CD4-positive, alpha-beta T cell treated with Interleukin-4 for 1 hour (primary cell): ENCODE results near the gene PIGM.
A peak's percentile ranks its signal among the peaks of the same experiment; 100 is the strongest.

Experiments used
- DNase-seq, 2 donors: peaks; one replicate each; pipeline ENCODE4 v3.0.0-alpha.2; 2020 to 2022

The PIGM gene

DNA sequence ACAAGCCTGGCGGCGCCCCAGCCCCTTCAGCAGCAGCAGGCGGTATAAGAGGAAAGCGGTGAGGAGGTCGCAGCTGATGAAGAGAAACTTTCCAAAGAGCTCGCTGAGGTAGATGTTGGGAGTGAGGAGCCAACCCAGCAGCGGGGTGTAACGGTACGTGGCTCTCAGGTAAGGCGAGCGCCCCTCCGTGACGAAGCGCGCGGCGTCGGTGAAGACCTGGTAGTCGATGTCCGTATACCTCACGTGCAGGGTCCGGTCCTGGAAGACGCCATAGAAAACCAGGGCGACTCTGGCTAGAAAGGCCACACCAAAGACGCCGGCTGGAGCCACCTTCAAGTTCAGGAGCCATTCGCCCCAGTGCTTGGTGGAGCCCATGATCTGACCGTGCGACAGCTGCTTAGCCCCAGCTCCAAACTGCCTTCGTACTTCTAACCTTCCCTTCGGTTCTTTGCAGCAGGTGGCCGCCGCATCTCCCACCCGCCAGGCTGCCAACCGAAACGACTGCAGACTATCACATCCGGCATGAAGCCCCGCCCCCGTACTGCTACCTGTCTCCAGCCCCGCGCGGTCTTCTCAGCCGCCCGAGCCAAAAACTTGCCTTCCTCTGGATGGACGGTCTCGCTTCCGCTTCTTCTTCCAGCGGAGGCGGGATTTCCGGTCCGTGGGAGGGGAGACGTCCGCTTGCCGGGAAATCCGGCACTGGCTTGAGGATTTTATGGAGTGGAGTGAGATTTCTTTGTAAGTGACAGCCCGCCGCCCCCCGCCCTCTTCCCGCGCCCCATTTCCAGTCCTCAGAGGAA is at the start of gene PIGM:
Gene PIGM (minus strand): TSS at position 626 of the 800 bp plus-strand sequence. CDS start 251 bp downstream, at position 375.
- peak; percentile 93 to 94 for DNase-seq

DNA sequence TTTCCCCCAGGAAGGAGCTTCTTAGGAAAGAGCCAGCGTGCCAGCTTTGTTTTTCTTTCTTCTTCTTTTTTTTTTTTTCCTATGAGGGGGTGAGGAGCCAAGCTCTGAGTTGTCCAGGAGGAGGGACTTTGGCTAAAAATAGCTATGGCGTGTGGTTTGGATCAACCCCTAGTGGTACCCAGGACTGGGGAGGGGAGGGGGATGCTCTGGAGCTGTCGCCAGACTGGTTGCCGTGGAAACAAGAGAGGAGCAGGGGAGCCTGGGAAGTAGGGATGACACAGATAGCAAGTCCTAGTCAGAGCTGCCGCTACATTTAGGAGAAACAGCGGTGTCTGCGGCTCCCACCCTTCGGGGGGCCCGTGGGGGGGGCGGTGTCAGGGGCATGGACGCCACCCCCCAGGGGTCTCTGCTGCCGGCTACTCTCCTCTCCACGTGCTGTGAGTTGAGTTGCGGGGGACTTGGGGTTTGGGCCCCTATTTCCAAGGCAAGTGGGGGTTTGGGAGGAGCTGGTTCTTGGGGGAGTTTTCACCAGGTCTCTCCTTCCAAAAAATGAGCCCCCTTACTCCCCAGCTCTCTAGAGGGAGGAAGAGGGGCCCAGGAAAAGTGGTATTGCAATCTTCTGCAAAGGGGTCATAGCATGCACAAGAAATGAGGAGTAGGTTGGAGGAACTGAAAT is 49.6 kb upstream of the PIGM start, which contains the start of gene KCNJ9:
Gene KCNJ9 (plus strand): TSS at position 278 of the 676 bp plus-strand sequence. CDS start 2,493 bp downstream, outside the sequence.
- no peak for DNase-seq

DNA sequence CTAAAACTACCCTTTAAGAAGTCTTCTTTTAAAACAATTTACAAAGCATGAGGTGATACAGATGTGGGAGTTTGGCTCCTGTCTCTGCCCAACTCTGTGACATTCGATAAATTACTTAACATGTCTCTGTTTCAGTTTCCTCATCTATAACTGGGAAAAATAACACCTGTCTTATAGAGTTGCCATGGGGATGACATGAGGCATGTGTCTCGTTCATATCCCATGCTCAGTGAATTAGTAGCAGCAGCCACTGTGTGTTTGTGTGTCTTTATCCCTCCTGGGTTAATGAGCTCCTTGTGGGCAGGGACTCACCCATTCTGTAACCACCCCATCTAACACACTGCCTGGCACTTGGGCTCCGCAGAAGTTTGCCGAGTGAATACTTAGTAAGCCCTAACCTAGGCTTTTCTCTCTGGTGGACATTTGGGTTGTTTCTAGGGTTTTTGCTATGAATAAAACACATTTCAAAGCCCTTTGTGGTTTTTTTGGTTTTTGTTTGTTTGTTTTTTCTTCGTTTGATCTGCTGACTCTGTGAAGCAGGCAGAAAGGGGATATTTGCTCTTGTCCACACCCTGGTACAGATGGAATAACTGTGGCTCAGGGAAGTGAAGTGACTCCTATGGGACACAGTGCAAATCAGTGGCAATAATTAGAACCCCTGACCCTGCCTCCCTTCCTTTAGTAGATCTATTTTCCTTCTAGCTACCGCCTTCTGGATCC is 48.8 kb upstream of the PIGM start:
- no peak for DNase-seq

DNA sequence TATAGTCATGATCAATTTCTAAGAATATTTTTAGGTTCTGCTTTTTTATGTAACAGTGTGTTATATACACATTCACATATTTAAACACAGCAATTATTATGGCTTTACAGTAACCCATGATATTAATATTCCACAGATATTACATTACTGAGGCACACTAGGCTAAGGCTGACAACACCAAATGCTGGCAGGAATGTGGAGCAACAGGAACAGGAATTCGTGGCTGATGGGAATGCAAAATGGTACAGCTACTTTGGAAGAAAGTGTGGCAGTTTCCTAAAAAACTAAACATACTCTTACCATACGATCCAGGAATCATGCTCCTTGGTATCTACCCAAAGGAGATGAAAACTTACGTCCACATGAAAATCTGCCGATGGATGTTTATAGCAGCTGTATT is 47.7 kb upstream of the PIGM start:
- no peak for DNase-seq

DNA sequence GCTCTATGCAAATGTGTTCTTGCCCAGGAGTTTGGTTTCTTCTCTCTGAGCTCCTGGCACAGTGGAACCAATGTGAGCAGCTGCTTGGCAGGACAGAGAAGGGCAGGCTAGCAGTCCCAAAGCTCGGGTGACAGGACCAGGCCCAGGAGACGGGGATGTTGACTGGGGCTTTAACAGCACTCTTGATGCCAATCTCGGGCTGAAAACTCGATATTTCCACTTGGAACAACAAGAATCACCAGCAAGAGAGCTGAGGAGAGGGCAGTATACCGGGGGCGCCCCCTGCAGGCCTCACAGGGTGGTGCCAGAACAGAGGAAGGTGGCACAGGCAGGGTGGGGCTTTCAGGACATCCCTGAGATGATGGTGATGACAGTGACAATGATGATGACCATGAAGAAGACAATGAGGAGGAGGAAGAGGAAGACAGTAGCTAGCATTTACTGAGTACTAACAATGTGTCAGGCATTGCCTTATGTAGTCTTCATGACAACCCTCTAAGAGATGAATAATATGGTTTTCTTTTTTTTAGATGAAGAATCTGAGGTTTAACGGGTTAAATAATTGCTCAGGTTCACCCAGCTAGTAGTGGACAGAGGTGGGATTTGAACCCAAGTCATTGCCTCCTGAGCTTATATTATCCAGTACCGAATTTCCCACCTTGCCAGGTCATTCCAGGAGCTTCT is 46.9 kb upstream of the PIGM start:
- peak; percentile 61 to 64 for DNase-seq

GRCh38 chr1:160077486-160077885 is 45.7 kb upstream of the PIGM start:
- no peak for DNase-seq

DNA sequence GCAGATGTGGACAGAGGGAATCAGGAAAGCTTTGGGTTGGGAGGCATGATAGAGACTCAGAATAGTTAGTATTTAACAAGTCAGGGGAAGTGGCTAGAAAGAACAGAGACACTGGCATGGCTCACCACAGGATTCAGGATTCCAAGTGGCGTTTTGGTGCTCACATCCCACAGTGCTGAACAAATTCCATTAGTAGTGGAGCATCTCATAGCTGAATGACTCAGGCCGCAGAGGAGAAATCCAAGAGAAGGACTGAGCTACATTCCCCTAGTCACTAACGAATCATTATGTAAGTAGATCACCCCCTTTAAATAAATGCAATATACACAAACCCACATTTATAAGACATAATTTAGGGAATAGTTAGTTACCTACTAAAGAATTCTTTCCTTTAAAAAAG is 44.5 kb upstream of the PIGM start:
- no peak for DNase-seq

- DNase-seq = no peak
Observed at GRCh38 chr1:160075836-160076235, 44.0 kb upstream of the PIGM start.

DNA sequence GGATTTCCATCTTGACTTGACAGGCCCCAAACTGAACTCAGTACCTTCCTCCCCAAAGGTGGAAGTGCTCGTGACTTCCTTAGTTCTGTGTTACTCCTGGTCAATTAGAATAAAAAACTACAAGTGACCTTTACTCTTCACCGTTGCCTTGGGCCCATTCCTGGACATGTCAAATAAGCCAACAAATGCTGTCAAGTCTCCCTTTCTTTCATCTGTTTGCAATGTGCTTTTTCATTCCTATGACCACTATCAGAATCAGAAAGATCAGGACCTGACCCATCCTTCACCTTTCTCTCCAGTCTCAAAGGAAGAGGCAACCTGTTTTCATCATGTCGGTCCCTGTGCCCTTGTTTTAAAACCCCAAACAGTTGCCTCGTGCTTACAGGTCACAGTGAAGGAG is 43.1 kb upstream of the PIGM start:
- no peak for DNase-seq

GRCh38 chr1:160071289-160071688 is 39.5 kb upstream of the PIGM start:
- no peak for DNase-seq

GRCh38 chr1:160070243-160071163 is 38.7 kb upstream of the PIGM start:
- DNase-seq = peak; percentile 68 to 82

DNA sequence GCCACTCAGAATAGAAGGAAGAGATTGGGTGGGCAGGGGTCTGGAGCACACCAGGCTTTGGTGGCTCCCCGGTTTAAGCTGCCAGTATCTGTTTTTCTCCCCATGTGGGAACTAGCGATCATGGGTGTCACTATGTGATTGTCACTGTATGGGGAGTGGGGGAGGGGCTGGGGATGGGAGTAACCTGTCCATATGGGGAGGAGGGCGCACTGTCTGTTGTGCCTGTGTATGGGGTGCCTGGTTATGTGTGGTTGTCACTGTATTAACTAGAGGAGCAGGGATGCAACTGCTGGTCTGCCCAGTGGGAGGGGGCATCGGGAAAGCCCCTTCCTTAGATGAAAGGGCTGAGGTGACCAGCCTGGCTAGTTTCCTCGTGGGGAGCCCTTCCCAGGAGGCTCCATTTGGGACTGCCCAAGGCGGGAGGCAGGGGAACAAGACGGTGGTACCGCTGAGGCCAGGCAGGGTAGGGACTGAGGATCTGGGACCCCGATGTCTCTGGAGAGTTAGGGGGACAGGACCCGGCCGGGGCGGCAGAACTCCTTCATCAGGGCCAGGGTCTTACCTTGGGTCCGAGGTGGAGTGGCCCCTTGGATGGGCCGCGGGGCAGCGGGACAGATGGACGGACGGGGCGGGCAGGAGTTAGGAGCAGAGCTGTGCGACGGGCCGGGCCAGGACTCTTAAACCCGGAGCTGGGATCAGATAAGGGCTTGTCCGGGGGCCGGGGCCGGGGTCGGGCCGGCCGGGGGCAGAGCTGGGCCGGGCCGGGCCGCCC is 37.9 kb upstream of the PIGM start, which contains the start of gene KCNJ10:
Gene KCNJ10 (minus strand): TSS at position 701 of the 772 bp plus-strand sequence. CDS start 27,628 bp downstream, outside the sequence.
- no peak for DNase-seq

- no peak for DNase-seq
Observed at GRCh38 chr1:160068225-160068624, 36.4 kb upstream of the PIGM start.

DNA sequence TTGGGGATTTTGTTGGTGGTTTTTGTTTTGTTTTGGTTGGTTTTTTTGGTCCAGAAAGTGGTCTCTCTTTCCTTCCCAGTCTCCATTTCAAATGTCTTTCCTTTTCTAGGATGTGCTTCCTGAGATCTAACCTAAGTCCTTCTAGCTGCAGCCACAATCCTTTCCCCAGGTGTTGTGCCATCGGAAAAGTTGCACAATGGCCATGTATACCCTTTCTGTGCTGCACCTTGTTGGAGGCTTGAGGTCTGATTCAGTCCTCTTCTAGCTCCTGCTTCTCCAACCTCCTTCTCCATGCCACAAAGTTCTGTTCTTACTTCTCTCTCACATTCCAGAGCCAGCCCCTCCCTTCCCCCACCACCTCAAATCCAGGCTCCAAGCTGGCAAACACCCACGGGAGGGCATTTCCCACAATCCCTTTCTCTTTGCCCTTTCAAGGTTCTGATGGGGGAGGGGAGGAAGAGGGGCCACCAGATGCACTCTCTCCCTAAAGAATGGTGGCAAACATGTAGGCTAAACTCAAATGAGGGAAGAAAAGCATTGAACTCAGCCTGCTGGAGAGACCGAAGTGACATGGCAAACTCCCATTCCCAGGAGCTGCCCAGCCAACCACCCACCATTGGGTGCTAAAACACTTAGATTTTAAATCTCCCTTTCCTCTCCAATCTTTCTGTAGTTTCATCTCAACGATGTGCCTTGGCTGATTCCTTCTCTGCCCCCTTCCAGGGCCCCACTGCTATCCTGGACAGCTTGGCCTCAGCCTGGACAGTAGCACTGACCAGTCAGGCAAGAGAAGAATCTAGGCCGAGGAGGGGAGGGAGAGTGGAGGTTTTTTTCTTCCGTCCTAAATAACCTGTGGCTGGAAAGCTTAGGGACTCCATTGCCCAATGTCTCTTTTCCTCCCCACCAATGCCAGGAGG is 35.3 kb upstream of the PIGM start:
- no peak for DNase-seq

DNA sequence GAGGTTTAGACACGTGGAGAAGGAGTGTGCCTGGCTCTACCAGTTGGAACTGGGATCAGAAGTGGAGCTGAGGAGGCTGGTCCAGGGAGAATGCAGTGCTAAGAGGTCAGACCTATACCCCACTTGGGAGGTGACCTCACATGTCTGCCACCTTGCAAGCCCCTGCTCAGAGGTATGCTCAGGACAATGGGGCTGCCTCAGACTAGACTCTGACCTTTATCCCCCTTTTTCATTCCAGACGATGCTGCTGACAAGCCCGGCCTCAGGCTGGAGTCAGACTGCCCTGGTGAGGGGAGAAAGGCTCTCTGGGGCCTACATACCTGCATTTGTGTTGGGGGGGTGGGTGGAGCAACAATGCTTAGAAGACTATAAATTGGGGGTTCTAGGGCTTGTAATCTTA is 33.0 kb upstream of the PIGM start:
- DNase-seq = no peak

DNA sequence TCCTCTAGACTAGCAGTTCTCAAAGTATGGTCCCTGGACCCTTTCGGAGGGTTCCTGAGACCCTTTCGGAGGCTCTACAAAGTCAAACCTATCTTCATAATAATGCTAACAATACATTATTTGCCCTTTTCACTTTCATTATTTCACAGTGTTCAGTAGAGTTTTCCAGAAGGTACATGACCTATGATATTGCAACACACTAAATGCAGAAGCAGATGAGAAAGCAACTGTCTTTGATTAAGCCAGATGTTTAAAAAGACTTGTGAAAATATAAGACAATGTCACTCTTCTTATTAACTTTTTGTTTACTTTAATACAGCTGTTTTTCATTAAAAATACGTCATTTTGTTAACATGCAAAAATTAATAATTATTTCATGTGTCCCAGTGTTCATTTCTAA is 32.4 kb upstream of the PIGM start:
- no peak for DNase-seq

DNA sequence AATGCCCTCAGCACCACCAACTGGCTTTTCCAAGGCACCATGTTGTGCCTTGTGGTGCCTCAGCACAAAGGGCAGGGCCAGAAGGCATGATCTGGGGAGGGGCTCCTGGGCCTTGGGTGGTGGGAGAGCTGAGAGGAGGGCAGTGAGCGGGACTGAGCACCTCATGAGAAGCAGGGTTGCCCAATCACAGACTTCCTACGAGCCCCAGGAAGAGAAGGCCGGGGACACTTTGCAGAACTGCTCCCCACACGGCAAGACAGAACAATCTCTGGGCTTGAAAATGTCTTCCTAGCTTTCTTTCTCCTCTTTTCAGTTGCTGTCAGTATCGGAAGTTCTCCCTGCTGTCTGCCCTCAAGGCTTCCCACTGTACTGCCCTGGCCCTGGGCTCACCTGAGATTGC is 31.4 kb upstream of the PIGM start:
- no peak for DNase-seq

- DNase-seq = no peak
Observed at GRCh38 chr1:160062230-160062532, 30.4 kb upstream of the PIGM start.

DNA sequence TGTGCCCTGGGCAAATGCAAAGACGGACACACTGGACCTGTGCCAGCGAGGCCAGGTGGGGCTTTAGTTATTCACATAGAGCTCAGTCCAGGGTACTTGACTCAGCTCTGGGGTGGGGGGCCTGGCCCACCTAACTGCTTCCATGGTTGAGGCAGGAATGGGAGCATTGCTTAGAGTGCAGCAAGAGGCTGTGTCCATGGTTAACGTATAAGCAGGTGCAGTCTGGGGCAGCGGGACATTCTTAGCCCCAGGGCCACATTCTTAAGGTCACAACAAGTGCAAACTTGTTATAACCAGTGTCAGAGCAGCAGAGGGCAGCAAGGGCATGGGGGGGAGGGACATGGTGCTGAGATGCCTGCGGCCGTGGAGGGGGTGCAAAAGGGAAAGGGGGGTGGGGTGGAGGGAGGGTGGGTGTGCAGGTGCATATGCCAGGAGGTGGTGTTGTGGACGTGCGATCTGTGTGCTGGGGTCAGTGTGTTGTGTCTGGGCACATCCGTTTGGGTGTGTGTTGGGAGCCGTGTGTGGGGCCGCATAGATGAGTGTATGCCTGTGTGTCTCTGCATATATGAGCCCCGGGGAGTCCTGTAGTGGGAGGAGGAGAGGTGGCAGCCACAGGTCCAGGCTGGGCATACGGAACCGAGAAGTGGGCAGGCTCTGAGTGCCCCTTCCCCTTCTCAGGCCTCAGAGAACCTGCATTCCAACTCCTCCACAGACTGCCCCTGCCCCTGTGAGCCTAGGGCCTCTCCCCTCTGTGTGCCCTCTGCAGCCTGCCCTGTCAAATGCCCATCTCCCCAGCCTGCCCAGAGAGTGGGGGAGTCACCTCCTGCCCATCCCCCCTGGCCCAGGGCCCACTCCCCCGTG is 29.8 kb upstream of the PIGM start:
- DNase-seq = no peak
